Progenitor cell of endocrine pancreas (in vitro differentiated cells): ENCODE data around the gene FBXL12. TPM values are rescaled to one million over a fixed set of nuclear protein-coding genes. Genes with fewer than 3 reads are reported as not detected.

ENCODE experiments used
- DNase-seq: peaks from one replicate; pipeline ENCODE4 v3.0.0; 2021; ENCODE audit warnings: low spot score; ENCODE audit not compliant: unreplicated experiment
- H3K27ac Mint-ChIP-seq: 2 replicates; pipeline ENCODE4 v1.8.0; 2021; ENCODE audit warnings: mild to moderate bottlenecking, moderate library complexity, mixed read lengths
- H3K27me3 Mint-ChIP-seq: 2 replicates; pipeline ENCODE4 v1.8.0; 2021; ENCODE audit warnings: mixed read lengths
- H3K36me3 Mint-ChIP-seq: 2 replicates; pipeline ENCODE4 v1.8.0; 2022; ENCODE audit warnings: mixed read lengths; ENCODE audit not compliant: insufficient read depth
- H3K4me1 Mint-ChIP-seq: 2 replicates; pipeline ENCODE4 v1.8.0; 2021; ENCODE audit warnings: low read depth, mixed read lengths
- H3K4me3 Mint-ChIP-seq: 2 replicates; pipeline ENCODE4 v1.8.0; 2021; ENCODE audit warnings: low read depth, mild to moderate bottlenecking, moderate library complexity, mixed read lengths
- H3K9me3 Mint-ChIP-seq: 2 replicates; pipeline ENCODE4 v1.8.0; 2021; ENCODE audit warnings: low read depth, mixed read lengths
- total RNA-seq: library from RNA; stranded (reverse); gene quantifications from 2 replicates; pipeline ENCODE4 v1.2.1, GENCODE V29; 2021
- TF ChIP-seq, protein P1 (sequence below): fragments of 200-600 bp; sonication (generic); IDR thresholded peaks from one replicate; pipeline ENCODE4 v1.5.0; 2021; ENCODE audit warnings: antibody characterized with exemption, mild to moderate bottlenecking; ENCODE audit not compliant: unreplicated experiment

The FBXL12 gene
- total RNA-seq, 1 donor from 2014 or later = 32.0 TPM

GRCh38 chr19:9854282-9854846 lies 35.5 kb upstream of the FBXL12 start:
- Mint-ChIP-seq H3K4me3 (no peak overlapping the region), H3K27me3 (no peaks in the 10 kb centered on the region), H3K27ac (no peak overlapping the region), H3K9me3 (peaks cover 4% of the 10 kb centered on the region), H3K4me1 (peaks cover 11% of the 10 kb centered on the region), H3K36me3 (peaks cover 28% of the 10 kb centered on the region)
- TF ChIP-seq, protein P1, sequence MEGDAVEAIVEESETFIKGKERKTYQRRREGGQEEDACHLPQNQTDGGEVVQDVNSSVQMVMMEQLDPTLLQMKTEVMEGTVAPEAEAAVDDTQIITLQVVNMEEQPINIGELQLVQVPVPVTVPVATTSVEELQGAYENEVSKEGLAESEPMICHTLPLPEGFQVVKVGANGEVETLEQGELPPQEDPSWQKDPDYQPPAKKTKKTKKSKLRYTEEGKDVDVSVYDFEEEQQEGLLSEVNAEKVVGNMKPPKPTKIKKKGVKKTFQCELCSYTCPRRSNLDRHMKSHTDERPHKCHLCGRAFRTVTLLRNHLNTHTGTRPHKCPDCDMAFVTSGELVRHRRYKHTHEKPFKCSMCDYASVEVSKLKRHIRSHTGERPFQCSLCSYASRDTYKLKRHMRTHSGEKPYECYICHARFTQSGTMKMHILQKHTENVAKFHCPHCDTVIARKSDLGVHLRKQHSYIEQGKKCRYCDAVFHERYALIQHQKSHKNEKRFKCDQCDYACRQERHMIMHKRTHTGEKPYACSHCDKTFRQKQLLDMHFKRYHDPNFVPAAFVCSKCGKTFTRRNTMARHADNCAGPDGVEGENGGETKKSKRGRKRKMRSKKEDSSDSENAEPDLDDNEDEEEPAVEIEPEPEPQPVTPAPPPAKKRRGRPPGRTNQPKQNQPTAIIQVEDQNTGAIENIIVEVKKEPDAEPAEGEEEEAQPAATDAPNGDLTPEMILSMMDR = no peak
- no peak for DNase-seq

DNA sequence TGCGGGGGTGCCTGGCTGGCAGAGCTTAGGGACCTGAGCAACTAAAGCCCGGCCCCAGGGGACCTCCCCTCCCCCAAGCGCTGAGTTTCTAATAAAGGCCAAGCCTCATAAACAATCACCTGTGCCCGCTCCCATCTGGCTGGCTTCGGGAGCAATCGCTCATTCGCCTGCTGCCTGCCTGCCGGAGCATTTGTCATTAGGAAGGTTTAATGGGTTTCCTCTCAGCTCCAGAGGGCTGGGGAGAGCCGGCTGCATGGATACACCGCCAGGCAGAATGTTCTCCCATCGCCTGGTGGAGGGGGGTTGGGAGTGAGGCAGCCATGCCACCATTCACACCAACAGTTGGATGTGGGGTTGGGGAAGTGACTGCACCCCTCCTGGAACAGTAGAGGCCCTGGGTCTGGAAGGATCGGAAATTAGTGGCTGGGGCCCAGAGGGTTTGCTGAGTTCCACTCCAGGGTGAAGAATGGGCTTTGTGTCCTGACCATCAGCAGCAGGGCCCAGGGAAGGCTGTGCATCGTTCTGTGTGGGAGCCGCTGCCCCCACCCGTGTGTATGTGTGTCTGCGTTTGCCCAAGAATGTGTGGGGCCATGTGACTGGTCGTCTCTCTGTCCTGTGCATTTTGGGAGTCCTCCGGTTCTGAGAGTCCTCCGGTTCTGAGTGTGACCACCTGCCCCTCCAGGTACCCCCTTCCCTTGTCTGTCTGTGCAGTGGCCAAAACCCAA lies 31.5 kb upstream of the FBXL12 start:
- Mint-ChIP-seq H3K27ac (peak overlapping the region; percentile 87), H3K9me3 (peaks cover 4% of the 10 kb centered on the region), H3K4me3 (no peak overlapping the region), H3K4me1 (peaks cover 11% of the 10 kb centered on the region), H3K36me3 (peaks cover 15% of the 10 kb centered on the region), H3K27me3 (no peaks in the 10 kb centered on the region)
- no peak for DNase-seq
- TF ChIP-seq, protein P1 = no peak

DNA sequence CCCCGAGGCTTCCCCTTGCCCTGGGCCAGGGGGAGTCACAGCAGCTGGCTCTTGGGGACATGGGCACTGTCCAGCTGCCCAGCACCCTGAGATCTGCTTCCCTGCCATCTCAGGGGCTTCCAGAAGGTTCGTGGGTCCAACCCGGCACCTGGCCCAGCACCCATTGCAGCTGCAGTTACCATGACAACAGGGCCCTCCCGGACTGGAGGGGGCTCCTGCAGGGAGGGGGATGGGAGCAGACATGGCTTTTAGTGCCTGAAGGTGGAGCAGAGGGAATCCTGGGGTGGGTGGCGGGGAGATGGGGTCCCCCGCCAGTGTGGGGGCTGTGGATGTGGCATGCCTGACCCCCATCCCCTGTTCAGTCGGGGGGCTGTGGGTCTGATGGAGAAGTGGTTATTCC lies 30.9 kb upstream of the FBXL12 start:
- no peak overlapping the region for H3K4me3 Mint-ChIP-seq
- H3K9me3 Mint-ChIP-seq = peaks cover 4% of the 10 kb centered on the region
- H3K27ac Mint-ChIP-seq = no peak overlapping the region
- peaks cover 11% of the 10 kb centered on the region for H3K4me1 Mint-ChIP-seq
- H3K27me3 Mint-ChIP-seq = no peaks in the 10 kb centered on the region
- no peak for DNase-seq
- H3K36me3 Mint-ChIP-seq = peaks cover 15% of the 10 kb centered on the region
- TF ChIP-seq, protein P1 = no peak

DNA sequence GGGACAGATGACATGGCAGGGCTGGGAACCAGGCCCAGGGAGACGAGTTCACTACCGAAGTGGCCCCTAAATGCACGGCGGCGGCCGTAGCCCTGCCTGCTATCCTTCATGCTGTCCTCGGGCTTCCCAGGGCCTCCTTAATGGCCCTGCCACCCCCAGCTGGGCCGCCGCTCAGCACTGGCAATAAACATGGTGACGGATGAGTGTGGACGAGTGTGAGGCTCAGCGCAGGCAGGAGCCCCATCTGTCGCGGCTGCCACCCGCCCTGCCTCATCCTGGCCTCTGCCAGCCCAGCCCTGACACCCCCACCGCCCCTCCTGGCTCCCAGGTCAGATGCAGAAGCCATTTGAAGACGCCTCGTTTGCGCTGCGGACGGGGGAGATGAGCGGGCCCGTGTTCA lies 29.9 kb upstream of the FBXL12 start:
- Mint-ChIP-seq H3K9me3 (peaks cover 1% of the 10 kb centered on the region), H3K27ac (no peak overlapping the region), H3K4me3 (no peak overlapping the region), H3K36me3 (peaks cover 9% of the 10 kb centered on the region), H3K27me3 (no peaks in the 10 kb centered on the region), H3K4me1 (peaks cover 10% of the 10 kb centered on the region)
- DNase-seq = no peak
- TF ChIP-seq, protein P1 = no peak

GRCh38 chr19:9848060-9848459 lies 29.2 kb upstream of the FBXL12 start:
- peaks cover 12% of the 10 kb centered on the region for H3K36me3 Mint-ChIP-seq
- H3K27ac Mint-ChIP-seq = no peak overlapping the region
- H3K4me3 Mint-ChIP-seq = no peak overlapping the region
- H3K9me3 Mint-ChIP-seq = no peaks in the 10 kb centered on the region
- H3K27me3 Mint-ChIP-seq = no peaks in the 10 kb centered on the region
- H3K4me1 Mint-ChIP-seq = peaks cover 4% of the 10 kb centered on the region
- TF ChIP-seq, protein P1 = peak; percentile 59
- peak; percentile 40 for DNase-seq
